GM19395 (cell line): ENCODE data around the gene LRGUK.

ENCODE experiments used
- ATAC-seq: cut with Tn5 transposase; IDR thresholded peaks from one replicate; pipeline ENCODE4 v1.9.1; 2021; ENCODE audit warnings: mild to moderate bottlenecking, moderate library complexity; ENCODE audit not compliant: unreplicated experiment

LRGUK gene

GRCh38 chr7:134298902-134299683 lies 172.0 kb downstream of the LRGUK start:
- ATAC-seq, result no peak

DNA sequence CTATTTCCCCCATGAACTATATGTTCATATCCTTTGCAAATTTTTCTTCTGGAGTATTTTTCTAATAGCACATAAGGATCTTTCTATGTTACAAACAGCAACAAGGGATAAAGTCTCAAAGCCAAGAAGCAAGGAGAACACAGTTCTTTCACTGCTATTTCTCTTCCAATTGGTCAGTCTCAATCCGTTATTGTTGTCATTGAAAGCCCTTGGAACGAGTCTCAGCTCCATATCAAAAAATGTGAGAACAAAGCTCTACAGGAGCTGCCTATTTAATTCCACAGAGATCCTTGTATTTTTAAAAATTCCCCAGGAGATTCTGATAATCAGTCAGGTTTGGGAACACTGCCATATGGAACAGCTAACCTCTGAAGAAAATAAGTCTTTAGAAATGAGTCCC lies 173.8 kb downstream of the LRGUK start:
- ATAC-seq, result no peak

GRCh38 chr7:134301592-134301991 lies 174.5 kb downstream of the LRGUK start:
- ATAC-seq, result no peak

DNA sequence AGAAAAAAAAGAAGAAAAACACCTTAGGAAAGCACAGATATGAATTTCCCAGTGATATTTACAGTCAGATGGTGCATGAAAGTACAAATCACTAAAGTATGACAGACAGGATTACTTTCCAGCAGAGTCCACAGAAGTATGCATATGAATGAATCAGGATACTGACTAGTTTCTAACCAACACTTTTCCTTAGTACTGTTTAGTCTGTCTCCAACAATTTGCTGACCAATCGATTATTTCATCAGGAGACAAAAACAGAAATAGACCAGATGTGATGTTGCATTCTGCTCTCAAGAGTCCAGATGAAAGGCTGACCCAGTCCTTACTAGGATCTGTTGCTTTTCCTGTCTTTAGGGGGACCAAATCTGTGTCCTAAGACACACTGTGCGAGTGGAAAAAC lies 175.0 kb downstream of the LRGUK start:
- no peak for ATAC-seq

DNA sequence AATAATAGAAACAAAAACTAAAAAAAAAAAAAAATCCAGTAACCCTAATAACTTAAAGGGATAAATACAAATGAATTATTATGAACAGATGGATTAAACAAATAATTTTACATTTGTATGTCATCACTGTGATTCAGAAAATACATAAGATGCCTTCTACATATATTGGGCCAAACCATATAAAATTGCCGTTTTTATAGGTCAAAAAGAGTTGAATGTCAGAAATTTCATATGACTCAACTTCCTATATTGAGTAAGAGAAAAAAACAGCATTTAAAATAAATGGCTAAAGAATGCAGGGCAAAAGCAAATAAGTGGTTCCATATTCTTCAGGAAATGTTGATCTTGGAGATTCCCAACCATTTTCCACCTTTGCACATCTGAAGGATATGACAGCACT lies 180.2 kb downstream of the LRGUK start:
- ATAC-seq, result no peak

- no peak for ATAC-seq
These were observed 181.4 kb downstream of the LRGUK start for GRCh38 chr7:134308548-134308947.

- ATAC-seq, result no peak
These were observed 184.7 kb downstream of the LRGUK start for GRCh38 chr7:134311807-134312206.

DNA sequence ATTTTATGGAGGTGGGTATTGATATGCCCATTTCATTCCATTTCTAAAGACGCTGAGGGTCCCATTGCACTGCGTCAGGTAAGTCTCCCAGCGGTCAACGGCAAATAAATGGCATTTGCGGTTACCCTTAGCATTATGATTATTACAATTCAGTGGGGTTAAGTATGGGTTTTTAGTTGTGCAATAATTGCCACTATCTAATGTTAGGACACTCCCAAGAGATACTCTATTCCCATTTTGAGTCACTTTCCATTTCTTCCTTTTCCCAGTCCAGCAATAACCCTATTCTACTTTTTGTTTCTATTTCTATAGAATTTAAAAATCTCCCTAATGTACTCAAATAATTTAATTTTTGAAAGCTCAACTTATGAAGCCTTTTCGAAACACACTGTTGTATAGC lies 185.6 kb downstream of the LRGUK start:
- ATAC-seq, result no peak

DNA sequence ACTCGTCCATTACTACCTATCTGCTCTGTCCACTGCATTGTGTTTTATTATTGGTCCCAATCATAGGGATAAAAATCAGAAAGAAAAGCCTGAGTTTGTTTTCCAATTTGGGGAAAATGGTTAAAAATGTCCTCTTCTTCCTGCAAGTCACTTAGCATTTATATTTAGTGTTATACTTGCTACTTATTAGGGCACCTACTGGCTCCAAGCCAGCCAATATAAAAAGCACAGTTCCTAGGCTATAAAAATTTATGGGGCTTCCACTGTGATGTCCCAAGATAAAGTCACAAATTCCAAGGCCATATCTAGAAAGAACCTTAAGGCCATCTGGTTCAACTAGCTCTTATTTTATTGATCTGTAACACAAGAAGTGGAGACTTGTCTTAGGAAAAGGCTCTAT lies 186.4 kb downstream of the LRGUK start:
- no peak for ATAC-seq
